Central memory CD8-positive, alpha-beta T cell (primary cell): ENCODE measurements around the gene MAP2.

ENCODE experiments used
- ATAC-seq: fragments of 150-1000 bp; cut with Tn5 transposase; replicated peaks from 2 replicates; pipeline ENCODE4 v1.10.0; 2022; ENCODE audit warnings: mild to moderate bottlenecking, moderate FRiP score, moderate number of reproducible peaks; ENCODE audit not compliant: poor library complexity, severe bottlenecking; ENCODE audit errors: extremely low read depth
- DNase-seq, 2 donors: peaks; one replicate each; pipeline ENCODE4 v3.0.0; 2021; ENCODE audit warnings: low spot score in 2 of 2
- H3K27ac Mint-ChIP-seq: one replicate; pipeline ENCODE4 v1.8.0; 2022; ENCODE audit warnings: low read depth, mild to moderate bottlenecking, moderate library complexity, mixed read lengths
- H3K27me3 Mint-ChIP-seq: one replicate; pipeline ENCODE4 v1.8.0; 2022; ENCODE audit warnings: mixed read lengths
- H3K36me3 Mint-ChIP-seq: one replicate; pipeline ENCODE4 v1.8.0; 2022; ENCODE audit warnings: mild to moderate bottlenecking, moderate library complexity, mixed read lengths; ENCODE audit not compliant: insufficient read depth
- H3K4me1 Mint-ChIP-seq: one replicate; pipeline ENCODE4 v1.8.0; 2022; ENCODE audit warnings: mixed read lengths
- H3K4me3 Mint-ChIP-seq: one replicate; pipeline ENCODE4 v1.8.0; 2022; ENCODE audit warnings: mild to moderate bottlenecking, moderate library complexity, mixed read lengths
- H3K9me3 Mint-ChIP-seq: one replicate; pipeline ENCODE4 v1.8.0; 2022; ENCODE audit warnings: mixed read lengths

The MAP2 gene

DNA sequence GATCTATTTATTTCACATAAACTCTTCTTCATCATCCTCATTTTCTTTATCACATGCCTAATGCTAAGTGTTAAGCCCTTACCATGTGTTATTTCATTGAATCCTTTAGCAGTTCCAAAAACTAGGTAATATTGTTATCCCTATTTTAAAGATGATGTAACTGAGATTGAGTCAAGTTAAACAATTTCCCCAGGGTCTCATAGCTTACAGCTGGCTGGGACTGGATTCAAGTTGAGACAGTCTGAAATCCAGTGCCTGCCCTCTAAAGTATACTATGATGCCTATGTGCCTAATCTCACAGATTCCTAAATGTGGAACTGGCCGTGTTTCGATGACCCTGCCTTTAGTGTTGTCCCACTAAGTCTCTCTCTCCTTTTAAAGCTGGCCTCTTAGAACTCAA, 108.5 kb downstream of the MAP2 start:
- no peaks in the 10 kb centered on the region for H3K27me3 Mint-ChIP-seq

DNA sequence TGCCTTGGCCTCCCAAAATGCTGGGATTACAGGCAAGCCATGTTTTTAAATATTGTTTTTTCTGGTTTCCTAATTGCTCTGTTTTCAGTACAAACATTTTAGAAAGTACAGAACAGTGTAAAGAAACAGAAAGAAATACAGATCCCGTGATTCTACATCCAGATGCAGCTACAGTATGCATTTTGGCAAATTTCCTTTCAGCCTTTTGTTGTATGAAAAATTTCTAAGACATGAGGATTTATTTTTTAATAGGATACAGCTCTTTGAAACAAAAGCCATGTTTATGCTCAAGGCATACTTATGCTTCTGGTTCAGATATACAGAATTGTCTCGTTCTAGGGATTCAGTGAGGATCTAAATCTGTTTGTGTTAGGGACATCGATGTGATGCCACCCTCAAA, 109.5 kb downstream of the MAP2 start:
- ATAC-seq (no peak), DNase-seq (no peak)
- Mint-ChIP-seq H3K27ac (no peak overlapping the region), H3K4me1 (no peaks in the 10 kb centered on the region), H3K36me3 (no peaks in the 10 kb centered on the region), H3K9me3 (peaks cover 7% of the 10 kb centered on the region), H3K27me3 (no peaks in the 10 kb centered on the region), H3K4me3 (no peak overlapping the region)

More for the DNA sequence above, 108.5 kb downstream of the MAP2 start:
- Mint-ChIP-seq H3K9me3 (peaks cover 7% of the 10 kb centered on the region), H3K36me3 (no peaks in the 10 kb centered on the region), H3K27ac (no peak overlapping the region), H3K4me3 (no peak overlapping the region), H3K4me1 (no peaks in the 10 kb centered on the region)
- DNase-seq: no peak
- ATAC-seq: no peak

DNA sequence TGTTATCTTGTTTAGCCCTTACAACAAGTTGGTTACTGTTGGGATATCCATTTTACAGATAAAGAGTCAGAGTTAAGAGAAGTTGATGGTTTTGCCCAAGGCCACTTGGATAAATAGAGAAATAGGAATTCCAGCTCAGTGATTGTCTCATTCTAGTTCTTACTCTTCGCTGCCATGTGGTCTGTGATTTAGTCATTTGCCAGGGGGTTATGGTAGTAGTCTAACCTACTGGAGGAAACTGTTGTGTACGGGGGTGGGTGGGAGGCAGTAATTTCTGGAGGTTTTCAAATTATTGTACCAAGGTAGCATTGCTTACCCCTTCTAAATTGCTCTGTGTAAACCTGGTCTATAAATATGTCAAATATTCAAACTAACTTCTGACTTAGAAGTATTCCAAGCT, 110.4 kb downstream of the MAP2 start:
- Mint-ChIP-seq H3K27me3 (no peaks in the 10 kb centered on the region), H3K9me3 (peaks cover 7% of the 10 kb centered on the region), H3K27ac (no peak overlapping the region), H3K4me1 (no peaks in the 10 kb centered on the region), H3K36me3 (no peaks in the 10 kb centered on the region), H3K4me3 (no peak overlapping the region)
- DNase-seq: no peak
- ATAC-seq: no peak

DNA sequence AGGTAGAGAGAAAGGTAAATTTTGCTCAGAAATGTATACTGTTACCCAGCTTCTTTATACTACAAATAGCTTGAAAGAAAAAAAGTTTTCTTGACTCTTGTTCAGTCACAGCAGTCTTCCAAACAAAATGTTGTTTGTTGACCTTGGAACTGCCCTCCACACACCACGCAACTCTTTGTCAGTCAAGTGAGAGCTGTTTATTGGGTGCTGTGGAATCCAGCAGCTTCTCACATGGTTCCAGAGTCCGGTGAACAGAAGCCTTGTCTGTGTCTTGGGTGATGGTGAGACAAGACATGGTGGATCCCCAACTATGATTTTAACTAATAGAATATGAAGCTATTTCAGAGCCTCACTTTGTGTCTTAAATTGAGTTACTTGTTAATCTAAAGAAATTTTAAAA, 112.5 kb downstream of the MAP2 start:
- Mint-ChIP-seq H3K9me3 (peaks cover 7% of the 10 kb centered on the region), H3K36me3 (no peaks in the 10 kb centered on the region), H3K27me3 (no peaks in the 10 kb centered on the region), H3K27ac (no peak overlapping the region), H3K4me3 (no peak overlapping the region), H3K4me1 (no peaks in the 10 kb centered on the region)
- DNase-seq: no peak
- no peak for ATAC-seq

DNA sequence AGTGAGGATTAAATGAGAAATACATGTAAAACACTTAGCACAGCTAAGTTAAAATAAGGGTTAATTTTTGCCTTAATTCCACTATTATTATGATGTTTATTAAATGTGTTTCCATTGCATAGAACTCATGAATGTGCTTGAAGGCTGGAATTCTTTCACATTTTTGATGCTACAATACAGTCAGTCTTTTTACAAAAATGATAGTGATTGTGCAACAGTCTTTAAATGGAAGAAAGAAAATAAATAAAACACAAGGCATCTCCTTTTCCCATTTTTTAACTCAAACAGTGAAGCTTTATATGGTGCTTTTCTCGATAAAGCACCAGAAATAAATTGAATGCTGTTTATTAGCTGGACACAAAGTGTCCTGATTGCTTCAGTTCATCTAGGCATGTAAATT, 123.9 kb downstream of the MAP2 start:
- H3K27me3 Mint-ChIP-seq: no peaks in the 10 kb centered on the region
- H3K9me3 Mint-ChIP-seq: no peaks in the 10 kb centered on the region
- H3K36me3 Mint-ChIP-seq: no peaks in the 10 kb centered on the region
- DNase-seq (no peak), ATAC-seq (no peak)
- no peak overlapping the region for H3K4me3 Mint-ChIP-seq
- no peak overlapping the region for H3K27ac Mint-ChIP-seq
- H3K4me1 Mint-ChIP-seq: no peaks in the 10 kb centered on the region

DNA sequence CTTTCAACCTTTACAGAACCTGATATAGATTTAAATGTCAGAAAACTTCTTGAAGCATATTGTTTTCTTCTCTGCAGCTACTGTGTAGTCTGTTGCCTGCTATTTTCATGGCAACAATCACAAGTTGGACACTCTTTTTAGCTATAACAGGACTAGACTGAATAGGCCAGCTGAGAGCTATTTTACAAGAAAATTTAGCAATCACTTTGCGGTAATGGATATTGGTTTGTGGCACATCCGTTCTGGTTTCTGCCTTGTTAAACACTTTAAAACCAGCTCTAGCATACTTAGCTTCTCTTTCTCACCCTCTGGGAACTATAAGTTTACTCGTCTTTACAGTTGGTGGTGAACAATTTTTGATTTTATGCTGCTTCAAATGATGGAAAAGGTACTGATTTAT, 125.7 kb downstream of the MAP2 start:
- ATAC-seq: no peak
- Mint-ChIP-seq H3K9me3 (no peaks in the 10 kb centered on the region), H3K4me3 (no peak overlapping the region), H3K27me3 (no peaks in the 10 kb centered on the region), H3K36me3 (no peaks in the 10 kb centered on the region), H3K4me1 (no peaks in the 10 kb centered on the region), H3K27ac (no peak overlapping the region)
- no peak for DNase-seq

DNA sequence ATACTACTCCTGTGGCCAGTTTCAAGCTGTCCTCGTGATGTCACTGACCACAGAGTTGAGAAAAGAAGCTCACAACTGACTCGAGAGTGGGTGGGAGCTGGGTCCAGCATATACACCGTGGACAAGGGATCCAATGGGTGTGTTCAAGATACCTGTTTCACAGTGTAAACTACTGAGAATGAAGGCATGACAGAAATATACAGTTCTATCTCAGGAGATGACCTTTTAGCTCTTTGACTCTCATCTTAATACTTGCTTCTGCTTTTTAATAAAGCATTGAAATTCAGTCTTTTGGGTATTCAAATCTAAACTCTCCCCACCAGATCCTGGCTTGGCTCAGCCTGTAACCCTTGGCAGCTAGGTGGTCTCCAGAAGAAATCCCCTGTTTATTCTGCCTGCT, 130.1 kb downstream of the MAP2 start:
- no peaks in the 10 kb centered on the region for H3K4me1 Mint-ChIP-seq

DNA sequence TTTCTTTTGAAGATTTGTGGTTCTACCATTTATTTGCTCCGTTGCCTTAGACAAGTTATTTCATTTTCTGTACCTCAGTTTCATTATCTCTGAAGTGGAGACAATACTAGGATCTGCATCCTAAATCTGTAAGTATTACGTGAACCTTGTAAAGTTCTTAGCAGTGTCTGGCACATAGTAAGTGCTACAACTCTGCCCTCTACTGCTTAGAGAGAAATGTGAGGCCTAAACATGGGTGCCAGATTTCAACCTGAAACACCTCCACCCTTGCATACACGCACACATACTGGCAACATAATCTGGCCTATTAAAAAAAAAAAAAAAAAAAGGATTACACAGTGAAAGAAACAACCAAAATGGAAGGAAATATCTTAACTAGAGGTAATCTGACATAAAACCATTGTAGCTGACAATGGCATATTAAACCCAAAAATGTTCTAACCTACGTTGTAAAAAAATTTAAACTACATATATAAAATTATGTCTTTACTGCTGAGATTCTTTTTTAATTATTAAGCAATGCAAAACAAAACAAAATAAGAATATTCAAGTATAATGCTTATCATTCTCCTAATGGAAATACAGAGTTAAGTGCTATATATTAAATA, 132.6 kb downstream of the MAP2 start:
- H3K27ac Mint-ChIP-seq: no peak overlapping the region
- no peak overlapping the region for H3K4me3 Mint-ChIP-seq
- H3K36me3 Mint-ChIP-seq: no peaks in the 10 kb centered on the region
- ATAC-seq (no peak), DNase-seq (no peak)
- H3K27me3 Mint-ChIP-seq: no peaks in the 10 kb centered on the region
- no peaks in the 10 kb centered on the region for H3K4me1 Mint-ChIP-seq
- no peaks in the 10 kb centered on the region for H3K9me3 Mint-ChIP-seq

More for the DNA sequence above, 130.1 kb downstream of the MAP2 start:
- Mint-ChIP-seq H3K4me3 (no peak overlapping the region), H3K9me3 (no peaks in the 10 kb centered on the region), H3K36me3 (no peaks in the 10 kb centered on the region), H3K27ac (no peak overlapping the region), H3K27me3 (no peaks in the 10 kb centered on the region)
- DNase-seq: no peak
- no peak for ATAC-seq

DNA sequence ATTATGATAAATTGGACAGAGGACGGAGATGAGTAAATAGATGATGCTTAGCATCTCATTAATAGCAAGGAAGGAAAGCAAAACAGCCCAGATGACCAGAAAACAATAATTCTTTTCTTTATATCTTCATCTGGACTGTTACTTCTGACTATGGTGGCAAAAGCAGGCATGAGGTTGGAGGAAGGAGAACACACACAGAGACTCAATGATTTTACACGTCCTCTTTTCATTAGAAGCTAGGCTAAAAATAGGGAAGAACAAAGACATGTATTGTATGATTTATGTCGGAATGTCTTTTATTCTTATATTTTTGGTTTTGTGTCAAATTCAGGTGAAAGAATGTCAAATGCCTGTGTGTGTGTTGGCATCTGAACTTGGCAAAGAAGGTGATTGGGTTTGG, 137.1 kb downstream of the MAP2 start:
- Mint-ChIP-seq H3K4me3 (no peak overlapping the region), H3K4me1 (no peaks in the 10 kb centered on the region), H3K27me3 (no peaks in the 10 kb centered on the region)

DNA sequence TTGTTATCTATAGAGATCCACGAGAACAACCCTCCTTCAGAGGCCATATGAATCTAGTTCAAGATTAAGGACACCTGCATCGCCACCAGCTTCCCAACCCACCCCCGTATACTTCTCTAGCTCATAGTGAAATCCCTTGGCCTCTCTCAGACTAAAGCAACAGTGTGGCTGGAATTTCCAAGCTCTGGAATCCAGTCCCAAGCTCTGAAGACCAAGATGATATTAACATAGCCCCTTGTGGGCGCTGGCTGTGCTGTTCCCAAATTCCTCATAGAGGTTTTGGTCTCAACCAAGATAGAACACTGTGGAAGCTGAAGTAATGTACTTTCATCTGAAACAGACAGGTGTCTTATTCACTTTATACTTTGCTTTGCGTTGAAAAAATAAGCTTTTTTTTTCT, 139.6 kb downstream of the MAP2 start:
- Mint-ChIP-seq H3K36me3 (no peaks in the 10 kb centered on the region), H3K4me1 (no peaks in the 10 kb centered on the region), H3K4me3 (no peak overlapping the region), H3K27ac (no peak overlapping the region), H3K9me3 (no peaks in the 10 kb centered on the region), H3K27me3 (no peaks in the 10 kb centered on the region)
- DNase-seq (no peak), ATAC-seq (no peak)

More for the DNA sequence above, 137.1 kb downstream of the MAP2 start:
- no peak for ATAC-seq
- no peaks in the 10 kb centered on the region for H3K9me3 Mint-ChIP-seq
- H3K27ac Mint-ChIP-seq: no peak overlapping the region
- DNase-seq: no peak
- H3K36me3 Mint-ChIP-seq: no peaks in the 10 kb centered on the region

DNA sequence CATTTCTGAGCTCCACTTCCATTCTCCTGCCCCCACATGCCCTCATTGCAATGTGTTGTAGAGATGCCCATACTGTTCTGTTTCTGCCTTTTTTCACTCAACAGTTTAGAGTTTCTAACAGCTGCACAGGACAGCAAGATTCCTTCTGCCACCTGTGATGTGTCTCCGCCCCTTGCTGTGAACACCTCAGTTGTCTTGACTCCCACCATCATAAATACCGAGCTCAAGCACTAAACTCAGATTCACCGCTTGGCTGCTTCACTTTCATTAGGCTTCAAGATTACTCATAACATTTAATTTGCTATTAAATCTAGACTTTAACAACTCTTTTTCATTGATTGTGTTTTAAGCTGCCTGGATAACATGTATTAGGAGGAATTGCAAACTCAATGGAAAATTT, 141.0 kb downstream of the MAP2 start:
- Mint-ChIP-seq H3K4me3 (no peak overlapping the region), H3K27me3 (no peaks in the 10 kb centered on the region), H3K36me3 (no peaks in the 10 kb centered on the region), H3K4me1 (no peaks in the 10 kb centered on the region), H3K9me3 (no peaks in the 10 kb centered on the region), H3K27ac (no peak overlapping the region)
- no peak for ATAC-seq
- DNase-seq: no peak

DNA sequence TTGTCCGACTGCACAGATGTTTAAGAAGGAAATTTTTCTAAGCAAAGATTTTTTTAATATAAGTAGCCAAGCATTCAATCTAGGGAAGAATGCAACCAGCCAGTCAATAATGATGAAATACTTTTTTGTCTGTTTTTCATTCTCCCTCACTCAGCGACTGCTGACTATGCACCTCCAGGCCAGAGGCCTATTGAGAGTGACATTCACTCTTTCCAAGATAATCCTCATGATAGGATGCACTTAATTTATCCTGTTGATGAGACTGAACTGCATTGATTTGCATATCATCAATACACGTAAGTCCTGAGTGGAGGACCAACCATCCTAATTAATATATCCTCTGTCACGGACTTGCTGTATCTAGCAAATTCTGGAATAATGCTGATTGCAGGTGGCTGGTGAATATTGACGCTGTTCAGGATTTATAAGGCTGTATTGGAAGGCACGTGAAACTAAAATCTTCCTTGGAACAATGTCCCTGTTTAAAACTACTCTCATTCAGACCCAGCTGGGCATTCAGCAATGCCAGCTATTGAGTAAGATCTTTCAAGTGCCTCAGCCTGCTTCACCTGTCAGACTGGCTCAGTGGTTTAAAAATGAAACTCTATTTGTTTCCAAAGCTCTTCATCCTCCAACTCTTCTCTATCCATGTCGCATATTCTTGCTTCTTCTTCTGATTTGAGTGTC, 142.2 kb downstream of the MAP2 start:
- no peaks in the 10 kb centered on the region for H3K9me3 Mint-ChIP-seq
- ATAC-seq (no peak), DNase-seq (no peak)
- H3K36me3 Mint-ChIP-seq: no peaks in the 10 kb centered on the region
- no peak overlapping the region for H3K27ac Mint-ChIP-seq
- no peaks in the 10 kb centered on the region for H3K27me3 Mint-ChIP-seq
- H3K4me1 Mint-ChIP-seq: no peaks in the 10 kb centered on the region
- no peak overlapping the region for H3K4me3 Mint-ChIP-seq

DNA sequence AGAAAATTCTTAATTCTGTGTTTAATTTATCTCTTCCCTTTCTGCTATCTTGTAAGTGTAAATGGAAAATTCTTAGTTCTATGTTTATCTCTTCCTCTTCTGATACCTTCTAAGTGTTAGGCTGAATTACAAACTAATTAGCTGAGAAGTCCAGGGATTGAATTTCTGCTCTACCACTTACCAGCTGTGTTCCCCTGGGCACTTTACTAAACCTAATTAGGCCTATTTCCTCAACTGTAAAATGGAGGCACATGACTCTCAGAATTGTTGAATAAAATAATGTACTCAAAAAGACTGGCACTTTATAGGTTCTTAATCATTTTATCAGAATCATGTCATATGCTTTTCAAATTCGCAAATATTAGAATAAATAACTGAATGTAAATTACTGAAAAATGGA, 146.3 kb downstream of the MAP2 start:
- DNase-seq (no peak), ATAC-seq (no peak)
- no peak overlapping the region for H3K4me3 Mint-ChIP-seq
- H3K9me3 Mint-ChIP-seq: no peaks in the 10 kb centered on the region
- H3K27me3 Mint-ChIP-seq: no peaks in the 10 kb centered on the region
- H3K36me3 Mint-ChIP-seq: no peaks in the 10 kb centered on the region
- no peaks in the 10 kb centered on the region for H3K4me1 Mint-ChIP-seq
- no peak overlapping the region for H3K27ac Mint-ChIP-seq
